Muscle of arm (tissue), 12 donors: ENCODE data around the gene KCTD13. TPM values are rescaled to one million over a fixed set of nuclear protein-coding genes. Genes with fewer than 3 reads are reported as not detected.

ENCODE experiments used
- polyA plus RNA-seq, 12 donors: library from polyadenylated mRNA; unstranded; fragments of 120-200 nt; gene quantifications; one replicate each; pipeline ENCODE4 v1.2.1, GENCODE V29; 2013; ENCODE audit not compliant: insufficient read length in 12 of 12

Gene KCTD13
- polyA plus RNA-seq, 12 donors, result 7.6 to 21.0 (median 10.7) TPM; not detected in 1

Other genes starting within 250 kb of the KCTD13 start
- 100 to 1,000 TPM in 1 of 12 donors, 10 to 100 TPM in 10, not detected in 1; 42.0 to 115 (median 54.3) TPM for gene QPRT, start 247.0 kb downstream of the KCTD13 start, polyA plus RNA-seq
- gene C16orf54, start 180.2 kb downstream of the KCTD13 start, polyA plus RNA-seq, result 1 to 10 TPM in 1 of 12 donors, under 1 TPM in 9, not detected in 2; 0.10 to 1.4 (median 0.25) TPM
- gene ZG16, start 148.0 kb downstream of the KCTD13 start, polyA plus RNA-seq, result 1 to 10 TPM in 1 of 12 donors, under 1 TPM in 1, not detected in 10; 0.05 to 4.4 TPM
- 10 to 100 TPM in 11 of 12 donors, not detected in 1; 23.1 to 55.3 (median 33.6) TPM for gene KIF22, start 135.5 kb downstream of the KCTD13 start, polyA plus RNA-seq
- gene MAZ, start 119.7 kb downstream of the KCTD13 start, polyA plus RNA-seq, result 100 to 1,000 TPM in 11 of 12 donors, not detected in 1; 185 to 364 (median 230) TPM
- gene PRRT2, start 114.0 kb downstream of the KCTD13 start, polyA plus RNA-seq, result 10 to 100 TPM in 10 of 12 donors, 1 to 10 TPM in 1, not detected in 1; 9.3 to 42.8 (median 13.9) TPM
- gene PAGR1, start 110.1 kb downstream of the KCTD13 start, polyA plus RNA-seq, result 10 to 100 TPM in 11 of 12 donors, not detected in 1; 22.9 to 47.7 (median 28.2) TPM
- gene MVP, start 105.8 kb downstream of the KCTD13 start, polyA plus RNA-seq, result 100 to 1,000 TPM in 1 of 12 donors, 10 to 100 TPM in 10, not detected in 1; 11.5 to 112 (median 18.7) TPM
- gene CDIPT, start 63.0 kb downstream of the KCTD13 start, polyA plus RNA-seq, result 10 to 100 TPM in 11 of 12 donors, not detected in 1; 32.1 to 48.9 (median 40.2) TPM
- 1 to 10 TPM in 10 of 12 donors, under 1 TPM in 1, not detected in 1; 0.99 to 9.6 (median 1.5) TPM for gene SEZ6L2, start 26.7 kb downstream of the KCTD13 start, polyA plus RNA-seq
- gene ASPHD1, start 25.7 kb downstream of the KCTD13 start, polyA plus RNA-seq, result 10 to 100 TPM in 1 of 12 donors, under 1 TPM in 9, not detected in 2; 0.27 to 10.5 (median 0.32) TPM
- 10 to 100 TPM in 11 of 12 donors, not detected in 1; 54.9 to 69.3 (median 60.5) TPM for gene TMEM219, start 35.9 kb upstream of the KCTD13 start, polyA plus RNA-seq
- gene TAOK2, start 47.6 kb upstream of the KCTD13 start, polyA plus RNA-seq, result 10 to 100 TPM in 11 of 12 donors, not detected in 1; 24.9 to 47.2 (median 31.2) TPM
- gene HIRIP3, start 69.4 kb upstream of the KCTD13 start, polyA plus RNA-seq, result 10 to 100 TPM in 11 of 12 donors, not detected in 1; 10.2 to 15.6 (median 12.0) TPM
- 10 to 100 TPM in 11 of 12 donors, not detected in 1; 24.0 to 62.2 (median 32.7) TPM for gene INO80E, start 70.0 kb upstream of the KCTD13 start, polyA plus RNA-seq
- gene DOC2A, start 84.8 kb upstream of the KCTD13 start, polyA plus RNA-seq, result 1 to 10 TPM in 4 of 12 donors, under 1 TPM in 6, not detected in 2; 0.30 to 1.4 (median 0.94) TPM
- gene C16orf92, start 97.0 kb upstream of the KCTD13 start, polyA plus RNA-seq, result not detected
- 1 to 10 TPM in 5 of 12 donors, under 1 TPM in 6, not detected in 1; 0.42 to 7.5 (median 0.80) TPM for gene TLCD3B, start 105.0 kb upstream of the KCTD13 start, polyA plus RNA-seq
- gene ALDOA, start 139.5 kb upstream of the KCTD13 start, polyA plus RNA-seq, result 1,000 to 10,000 TPM in 10 of 12 donors, 100 to 1,000 TPM in 2; 871 to 3,402 (median 1,561) TPM
- 10 to 100 TPM in 11 of 12 donors, not detected in 1; 43.0 to 95.7 (median 53.3) TPM for gene PPP4C, start 149.8 kb upstream of the KCTD13 start, polyA plus RNA-seq
- gene TBX6, start 165.7 kb upstream of the KCTD13 start, polyA plus RNA-seq, result 1 to 10 TPM in 1 of 12 donors, under 1 TPM in 9, not detected in 2; 0.38 to 3.4 (median 0.52) TPM
- gene YPEL3, start 170.0 kb upstream of the KCTD13 start, polyA plus RNA-seq, result 10 to 100 TPM in 11 of 12 donors, not detected in 1; 21.9 to 98.3 (median 27.6) TPM
- gene GDPD3, start 187.3 kb upstream of the KCTD13 start, polyA plus RNA-seq, result 10 to 100 TPM in 1 of 12 donors, 1 to 10 TPM in 10, not detected in 1; 4.1 to 10.7 (median 5.5) TPM
- 100 to 1,000 TPM in 1 of 12 donors, 10 to 100 TPM in 10, not detected in 1; 36.6 to 102 (median 44.4) TPM for gene MAPK3, start 197.0 kb upstream of the KCTD13 start, polyA plus RNA-seq